ENCODE data around the gene CAMSAP2.

DNA sequence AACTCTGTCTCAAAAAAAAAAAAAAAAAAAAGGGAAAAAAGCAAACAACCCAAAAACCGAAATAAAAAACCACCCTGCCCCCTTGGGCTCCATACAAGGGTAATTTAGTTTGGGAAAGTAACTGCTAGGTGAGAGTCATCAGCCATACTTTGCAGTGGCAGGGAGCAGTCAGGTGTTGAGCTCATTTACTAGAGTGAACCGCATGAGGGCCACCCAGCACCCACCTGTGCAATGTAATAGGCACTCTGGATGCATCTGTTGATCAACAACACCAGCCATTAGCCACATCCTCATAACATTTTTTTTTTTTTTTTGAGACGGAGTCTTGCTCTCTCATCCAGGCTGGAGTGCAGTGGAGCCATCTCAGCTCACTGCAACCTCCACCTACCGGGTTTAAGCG, 165.1 kb downstream of the CAMSAP2 start:
- TF ChIP-seq, protein P1, sequence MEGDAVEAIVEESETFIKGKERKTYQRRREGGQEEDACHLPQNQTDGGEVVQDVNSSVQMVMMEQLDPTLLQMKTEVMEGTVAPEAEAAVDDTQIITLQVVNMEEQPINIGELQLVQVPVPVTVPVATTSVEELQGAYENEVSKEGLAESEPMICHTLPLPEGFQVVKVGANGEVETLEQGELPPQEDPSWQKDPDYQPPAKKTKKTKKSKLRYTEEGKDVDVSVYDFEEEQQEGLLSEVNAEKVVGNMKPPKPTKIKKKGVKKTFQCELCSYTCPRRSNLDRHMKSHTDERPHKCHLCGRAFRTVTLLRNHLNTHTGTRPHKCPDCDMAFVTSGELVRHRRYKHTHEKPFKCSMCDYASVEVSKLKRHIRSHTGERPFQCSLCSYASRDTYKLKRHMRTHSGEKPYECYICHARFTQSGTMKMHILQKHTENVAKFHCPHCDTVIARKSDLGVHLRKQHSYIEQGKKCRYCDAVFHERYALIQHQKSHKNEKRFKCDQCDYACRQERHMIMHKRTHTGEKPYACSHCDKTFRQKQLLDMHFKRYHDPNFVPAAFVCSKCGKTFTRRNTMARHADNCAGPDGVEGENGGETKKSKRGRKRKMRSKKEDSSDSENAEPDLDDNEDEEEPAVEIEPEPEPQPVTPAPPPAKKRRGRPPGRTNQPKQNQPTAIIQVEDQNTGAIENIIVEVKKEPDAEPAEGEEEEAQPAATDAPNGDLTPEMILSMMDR (IDR thresholded peaks at IDR 0.05), result no peak
- no peak for TF ChIP-seq SMAD3 (CRISPR knock-in tag; IDR thresholded peaks at IDR 0.05; ENCODE audit: borderline replicate concordance)
- TF ChIP-seq NFYB (CRISPR knock-in tag; conservative IDR thresholded peaks at IDR 0.05; ENCODE audit: low read depth), result no peak
- TF ChIP-seq, protein P2, sequence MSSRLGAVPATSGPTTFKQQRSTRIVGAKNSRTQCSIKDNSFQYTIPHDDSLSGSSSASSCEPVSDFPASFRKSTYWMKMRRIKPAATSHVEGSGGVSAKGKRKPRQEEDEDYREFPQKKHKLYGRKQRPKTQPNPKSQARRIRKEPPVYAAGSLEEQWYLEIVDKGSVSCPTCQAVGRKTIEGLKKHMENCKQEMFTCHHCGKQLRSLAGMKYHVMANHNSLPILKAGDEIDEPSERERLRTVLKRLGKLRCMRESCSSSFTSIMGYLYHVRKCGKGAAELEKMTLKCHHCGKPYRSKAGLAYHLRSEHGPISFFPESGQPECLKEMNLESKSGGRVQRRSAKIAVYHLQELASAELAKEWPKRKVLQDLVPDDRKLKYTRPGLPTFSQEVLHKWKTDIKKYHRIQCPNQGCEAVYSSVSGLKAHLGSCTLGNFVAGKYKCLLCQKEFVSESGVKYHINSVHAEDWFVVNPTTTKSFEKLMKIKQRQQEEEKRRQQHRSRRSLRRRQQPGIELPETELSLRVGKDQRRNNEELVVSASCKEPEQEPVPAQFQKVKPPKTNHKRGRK (CRISPR knock-in tag; IDR thresholded peaks at IDR 0.05; ENCODE audit: borderline replicate concordance), result no peak
- no peak for TF ChIP-seq NR3C1 (CRISPR knock-in tag; conservative IDR thresholded peaks at IDR 0.05; ENCODE audit: low read depth)
- TF ChIP-seq, protein P3, sequence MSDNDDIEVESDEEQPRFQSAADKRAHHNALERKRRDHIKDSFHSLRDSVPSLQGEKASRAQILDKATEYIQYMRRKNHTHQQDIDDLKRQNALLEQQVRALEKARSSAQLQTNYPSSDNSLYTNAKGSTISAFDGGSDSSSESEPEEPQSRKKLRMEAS (CRISPR knock-in tag; IDR thresholded peaks at IDR 0.05), result no peak
- no peak for TF ChIP-seq ZNF232 (CRISPR knock-in tag; IDR thresholded peaks at IDR 0.05)
- TF ChIP-seq KAT7 (CRISPR knock-in tag; IDR thresholded peaks at IDR 0.05; ENCODE audit: borderline replicate concordance), result no peak
